Activated T-cell treated with anti-CD3 and anti-CD28 coated beads for 48 hours (primary cell): Measurements from ENCODE around the gene UPB1.

Source experiments
- DNase-seq: peaks from one replicate; pipeline ENCODE4 v3.0.0-alpha.2; 2020; ENCODE audit warnings: low read depth

UPB1 gene

DNA sequence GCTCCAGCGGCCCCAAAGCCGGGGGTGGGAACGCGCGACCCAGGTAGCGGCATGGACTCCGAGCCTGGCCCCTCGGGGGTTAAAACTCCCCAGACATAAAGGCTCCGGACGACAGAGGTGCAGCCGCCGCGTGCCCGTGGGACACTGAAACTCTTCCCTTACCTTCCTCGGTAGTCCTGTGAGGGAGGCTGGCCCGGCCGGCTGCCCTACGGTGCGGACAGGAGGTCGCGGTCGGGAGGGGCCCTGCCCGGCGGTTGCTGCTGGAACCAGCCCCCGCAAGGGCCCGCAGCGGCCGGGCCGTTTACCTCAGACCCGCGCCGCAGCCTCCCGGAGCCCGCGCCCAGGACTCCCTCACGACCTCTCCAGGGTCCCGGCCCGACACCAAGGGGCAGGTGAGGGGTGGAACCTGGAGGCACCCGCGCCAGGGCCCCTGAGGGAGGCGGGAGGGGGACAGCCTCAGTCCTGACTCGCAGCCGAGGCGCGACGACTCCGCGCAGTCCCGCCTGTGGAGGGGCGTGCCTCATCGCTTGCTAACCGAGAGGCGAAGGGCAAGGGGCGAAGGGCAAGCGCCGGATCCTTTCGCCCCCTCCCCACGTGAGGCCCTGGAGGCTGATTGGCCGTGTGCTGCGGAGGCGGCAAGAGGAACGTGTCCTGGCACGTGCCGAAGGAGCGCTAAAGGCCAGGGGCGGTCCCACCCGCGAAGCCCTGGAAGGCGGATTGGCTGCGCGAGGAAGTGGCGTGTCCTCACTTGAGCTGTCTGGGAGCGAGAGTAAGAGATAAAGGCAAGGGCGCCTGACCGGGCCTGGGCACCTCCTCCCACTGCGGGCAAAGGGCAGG lies at the start of gene UPB1:
UPB1 (plus strand) TSS at position 805 of the 837 bp plus-strand sequence. CDS start 72 bp downstream, outside the sequence.
- DNase-seq = no peak

DNA sequence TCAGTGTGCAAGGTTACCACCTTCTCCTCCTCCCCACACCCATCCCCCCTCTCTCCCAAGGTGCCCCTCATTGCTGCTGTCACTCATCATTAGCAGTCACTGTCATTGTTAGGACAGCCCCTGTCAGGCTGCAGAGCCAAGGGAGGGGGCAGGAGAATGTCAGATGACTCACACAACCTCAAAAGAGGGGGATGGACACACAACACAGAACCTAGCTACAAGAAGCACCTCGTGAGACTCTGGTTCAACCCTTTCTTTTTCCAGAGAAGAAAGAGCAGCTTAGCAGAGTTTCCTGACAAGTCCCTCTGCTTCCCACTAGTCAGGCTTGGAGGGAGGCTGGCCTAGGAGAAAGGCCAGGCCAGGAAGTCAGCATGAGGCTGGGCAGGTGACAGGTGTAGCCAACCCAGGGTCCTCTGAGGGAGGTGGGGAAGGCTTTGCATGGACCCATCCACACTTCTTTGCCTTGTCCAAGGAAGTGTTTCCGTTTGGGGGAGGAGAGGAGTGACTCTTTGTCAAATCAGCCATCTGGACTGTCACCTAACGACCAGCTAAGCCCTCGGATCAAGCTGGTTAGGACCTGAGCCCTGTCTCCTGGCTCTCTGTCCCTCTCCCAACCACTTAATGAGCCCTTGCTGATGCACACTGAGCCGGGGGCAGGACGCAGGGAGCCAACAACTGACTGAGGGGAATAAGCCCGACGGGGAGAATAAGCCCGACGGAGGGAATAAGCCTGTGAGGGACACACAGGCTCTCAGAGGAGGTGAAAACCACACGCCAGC lies 49.5 kb upstream of the UPB1 start:
- no peak for DNase-seq

DNA sequence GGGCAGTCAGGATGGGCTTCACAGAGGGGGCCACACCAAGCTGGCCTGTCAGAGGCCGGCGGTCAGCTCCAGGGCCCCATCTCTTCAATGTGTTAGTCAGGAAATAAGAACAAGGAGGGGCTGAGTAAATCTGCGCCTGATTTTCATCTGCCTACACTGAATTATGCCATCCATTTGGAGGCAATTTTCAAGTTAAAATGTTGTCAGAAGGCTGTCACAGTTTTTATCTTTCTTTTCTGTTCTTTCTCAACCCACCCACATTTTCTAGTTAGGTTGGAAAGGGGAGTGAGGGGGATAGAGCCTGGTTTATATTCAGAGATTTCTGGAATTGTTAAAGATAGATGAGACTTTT lies 48.9 kb upstream of the UPB1 start:
- no peak for DNase-seq

DNA sequence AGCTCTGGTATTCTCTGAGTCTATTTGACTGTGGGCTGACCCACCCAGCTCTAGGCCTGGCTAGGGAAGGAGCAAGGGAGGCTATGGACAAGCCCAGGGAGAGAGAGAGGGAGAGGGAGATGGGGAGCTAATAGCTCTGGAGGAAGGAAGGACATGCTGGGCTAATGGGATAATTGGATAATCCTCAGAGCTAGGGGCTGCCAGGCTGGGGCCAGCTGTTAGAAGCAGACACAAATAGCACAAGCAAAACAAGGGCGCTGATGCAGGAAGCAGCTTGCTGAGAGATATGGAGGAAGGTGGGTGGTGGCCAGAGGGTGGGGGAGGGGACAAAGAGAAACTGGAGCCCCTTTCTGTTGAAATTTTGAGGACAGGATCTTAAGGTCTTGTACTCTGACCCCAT lies 44.5 kb upstream of the UPB1 start:
- DNase-seq = no peak

DNA sequence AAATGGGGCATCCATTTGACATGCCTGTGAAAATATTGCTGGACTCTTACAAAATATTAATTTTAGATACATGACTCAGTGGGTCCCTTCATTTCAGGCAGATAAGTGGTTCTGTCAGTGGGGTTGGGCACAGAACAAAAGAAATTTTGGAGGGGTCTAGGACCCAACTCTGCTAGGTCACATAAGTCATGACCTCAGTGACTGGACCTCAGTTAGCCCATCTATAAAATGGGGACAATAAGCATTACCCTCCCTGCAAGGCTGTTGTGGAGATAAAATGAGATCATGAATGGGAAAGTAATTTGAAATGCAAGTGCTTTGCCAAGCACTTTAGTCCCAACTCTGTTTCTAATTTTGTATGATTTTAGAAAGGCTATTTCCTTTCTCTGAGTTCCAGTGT lies 44.0 kb upstream of the UPB1 start:
- DNase-seq = no peak

DNA sequence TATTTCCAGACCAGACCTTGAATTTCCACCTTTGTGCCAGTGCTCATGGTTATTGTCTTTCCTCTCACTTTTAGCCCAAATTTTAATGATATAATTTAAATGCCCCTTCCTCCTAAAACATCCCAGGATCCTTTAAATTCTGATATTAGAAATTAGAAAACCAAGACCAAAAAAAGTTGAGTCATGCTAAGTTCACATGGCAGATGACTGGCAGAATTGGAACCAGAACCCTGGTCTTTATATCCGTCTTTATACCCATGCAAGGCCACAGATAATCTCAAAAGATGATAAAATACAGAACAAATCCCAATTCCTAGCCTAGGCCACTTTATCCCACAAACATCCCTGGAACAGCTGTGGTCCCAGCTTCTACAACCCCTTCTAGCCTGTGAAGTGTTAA lies 41.3 kb upstream of the UPB1 start:
- DNase-seq = no peak

DNA sequence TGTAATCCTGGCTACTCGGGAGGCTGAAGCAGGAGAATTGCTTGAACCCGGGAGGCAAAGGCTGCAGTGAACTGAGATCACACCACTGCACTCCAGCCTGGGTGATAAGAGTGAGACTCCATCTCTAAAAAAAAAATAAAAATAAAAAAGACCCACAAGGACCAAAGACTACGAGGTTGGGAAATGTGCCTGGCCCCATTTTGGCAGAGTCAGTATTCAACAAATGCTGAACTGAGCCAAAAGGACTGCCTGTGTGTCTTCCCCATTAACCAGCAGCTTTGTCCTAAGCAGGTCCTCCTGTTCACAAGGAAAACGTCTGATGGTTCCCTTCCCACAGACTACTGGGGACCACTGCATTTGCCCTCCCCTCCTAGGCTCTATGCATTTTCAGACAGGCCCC lies 40.1 kb upstream of the UPB1 start:
- DNase-seq = no peak

DNA sequence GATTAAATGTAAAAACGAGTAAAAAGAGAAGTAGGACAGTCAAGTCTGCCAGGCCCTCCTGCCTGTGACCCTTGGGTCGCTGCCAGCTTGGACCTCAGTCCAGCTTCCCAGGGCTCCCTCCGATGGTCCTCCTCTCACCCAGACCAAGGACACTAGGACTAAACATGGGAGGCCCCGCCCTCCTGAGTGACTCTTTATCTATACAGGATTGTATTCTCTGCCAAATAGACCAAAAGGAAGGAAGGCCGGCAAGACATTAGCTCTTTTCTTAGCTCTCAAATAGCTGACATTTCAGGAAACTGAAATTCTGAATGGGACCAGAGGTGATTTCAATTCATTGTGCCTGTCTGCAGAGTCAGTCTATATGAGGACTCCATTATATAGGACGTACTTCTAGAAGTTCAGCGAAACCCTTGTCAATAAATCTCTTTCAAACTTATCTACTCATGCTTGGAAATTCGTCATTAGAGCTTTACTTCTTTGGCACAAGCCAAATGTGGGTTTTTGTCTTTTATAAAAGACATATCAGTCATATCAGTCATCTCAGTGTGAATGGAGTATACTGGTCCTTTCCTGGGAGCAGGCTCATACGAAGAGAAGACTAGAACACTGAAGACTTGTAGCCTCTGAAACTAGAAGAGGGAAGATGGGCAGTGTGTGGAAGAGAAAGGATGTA lies 39.2 kb upstream of the UPB1 start:
- DNase-seq = no peak

DNA sequence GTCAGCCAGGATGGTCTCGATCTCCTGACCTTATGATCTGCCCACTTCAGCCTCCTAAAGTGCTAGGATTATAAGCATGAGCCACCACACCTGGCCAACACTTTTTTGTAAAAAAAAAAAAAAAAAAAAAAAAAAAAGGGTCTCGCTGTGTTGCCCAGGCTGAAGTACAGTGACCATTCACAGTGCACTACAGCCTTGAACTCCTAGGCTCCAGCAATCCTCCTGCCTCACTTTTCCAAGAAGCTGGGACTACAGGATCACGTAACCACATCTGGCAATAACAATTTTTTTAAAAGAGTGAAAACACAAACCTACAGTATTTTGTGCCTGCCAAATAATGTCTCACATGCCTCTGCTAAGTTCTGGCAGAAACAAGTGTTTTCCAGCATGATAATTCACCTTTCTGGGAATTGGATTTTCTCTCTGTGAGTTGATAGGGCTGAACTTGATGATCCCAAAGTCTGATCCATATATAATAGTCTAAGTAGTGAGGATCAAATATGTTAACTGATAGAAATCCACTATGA lies 37.2 kb upstream of the UPB1 start:
- DNase-seq = no peak

DNA sequence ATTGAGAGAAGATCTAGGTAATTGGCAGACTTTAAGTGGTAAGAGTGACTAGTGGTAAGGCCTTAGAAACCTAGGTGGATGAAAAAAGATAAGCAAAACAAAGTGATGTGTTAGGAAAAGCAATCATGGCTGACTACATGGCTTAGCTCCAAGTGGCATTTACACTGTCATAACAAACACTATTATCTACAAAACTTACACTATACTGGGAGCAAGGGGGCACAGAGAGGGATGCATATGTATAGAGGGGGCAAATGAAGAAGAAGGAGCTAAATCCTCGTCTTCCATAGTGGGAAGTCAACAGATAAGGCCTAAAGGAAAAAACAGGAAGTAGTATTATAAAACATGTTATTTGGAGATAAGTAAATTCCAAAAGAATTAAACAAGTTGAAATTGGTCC lies 35.2 kb upstream of the UPB1 start:
- DNase-seq = no peak

DNA sequence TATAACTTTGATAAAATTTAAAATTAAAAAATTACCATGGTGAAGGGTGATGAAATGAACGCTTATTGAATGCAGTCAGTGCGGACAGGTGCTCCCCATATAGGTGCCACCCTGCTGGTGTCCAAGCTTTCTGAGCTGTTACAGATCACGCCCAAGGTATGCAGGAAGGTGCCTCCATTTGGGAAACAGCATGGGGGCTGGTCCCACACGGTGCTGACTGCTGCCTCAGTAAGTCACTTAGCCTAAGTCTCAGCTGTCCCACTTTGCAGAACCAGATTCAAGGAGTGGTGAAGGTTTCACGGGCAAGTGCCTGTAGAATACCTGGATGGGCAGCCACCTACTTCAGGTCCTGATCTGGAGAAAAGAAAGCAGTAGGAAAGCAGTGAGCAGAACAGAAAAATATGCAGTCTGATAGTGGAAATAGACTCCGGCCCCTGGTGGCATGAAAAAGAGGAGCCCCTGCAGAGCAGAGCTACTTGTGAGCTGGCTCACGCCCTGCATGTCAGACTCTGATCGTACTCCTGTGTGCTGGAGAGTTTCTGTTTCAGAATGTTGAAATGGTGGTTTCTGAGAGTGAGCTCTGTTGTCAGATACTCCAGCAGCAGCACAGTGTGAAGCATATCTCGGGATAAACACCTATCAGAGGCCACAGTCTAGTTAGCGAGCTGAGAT lies 34.6 kb upstream of the UPB1 start:
- peak; percentile 25 for DNase-seq

DNA sequence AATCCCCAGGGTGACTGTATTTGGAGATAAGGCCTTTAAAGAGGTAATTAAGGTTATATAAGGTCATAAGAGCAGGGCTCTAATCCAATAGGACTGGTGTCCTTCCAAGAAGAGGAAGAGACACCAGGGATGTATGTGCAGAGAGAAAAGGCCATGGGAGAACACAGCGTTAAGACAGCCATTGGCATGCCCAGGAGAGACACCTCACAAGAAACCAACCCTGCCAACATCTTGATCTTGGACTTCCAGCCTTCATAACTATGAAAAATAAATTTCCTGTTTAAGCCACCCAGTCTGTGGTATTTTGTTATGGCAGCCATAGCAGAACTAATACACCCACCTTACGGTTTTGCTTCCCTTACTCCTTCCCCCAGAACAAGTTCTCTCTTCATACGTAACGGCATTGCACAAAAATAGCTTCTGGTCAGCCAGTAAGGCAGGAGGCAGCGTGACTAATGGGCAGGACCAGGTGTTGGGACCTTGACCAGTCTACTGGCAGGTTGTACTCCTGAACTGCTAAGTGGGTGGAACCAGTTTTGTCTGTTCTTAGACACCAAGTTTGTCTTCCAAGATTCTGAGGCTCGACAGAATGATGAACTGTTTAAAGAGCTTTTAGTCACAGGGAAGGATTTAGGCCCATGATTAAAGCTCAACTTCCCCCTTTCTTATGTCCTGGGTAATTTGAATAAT lies 31.9 kb upstream of the UPB1 start:
- no peak for DNase-seq

DNA sequence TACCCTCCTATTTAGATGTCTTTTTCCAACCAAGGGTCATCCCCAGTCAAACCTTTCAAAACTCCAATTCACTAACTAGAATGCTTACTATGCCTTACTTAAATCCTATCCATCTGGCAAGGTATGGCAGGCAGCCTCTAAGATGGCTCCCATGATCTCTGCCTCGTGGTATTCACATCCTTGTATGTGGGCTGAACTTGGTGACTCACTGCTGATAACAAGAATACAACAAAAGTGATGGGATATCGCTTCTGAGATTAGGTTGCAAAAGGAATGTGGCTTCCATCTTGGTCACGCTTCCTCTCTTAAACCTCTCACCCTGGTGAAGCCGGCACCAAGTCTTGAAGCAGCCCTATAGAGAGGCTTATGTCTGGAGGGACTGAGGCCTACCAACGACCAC lies 29.6 kb upstream of the UPB1 start:
- no peak for DNase-seq

DNA sequence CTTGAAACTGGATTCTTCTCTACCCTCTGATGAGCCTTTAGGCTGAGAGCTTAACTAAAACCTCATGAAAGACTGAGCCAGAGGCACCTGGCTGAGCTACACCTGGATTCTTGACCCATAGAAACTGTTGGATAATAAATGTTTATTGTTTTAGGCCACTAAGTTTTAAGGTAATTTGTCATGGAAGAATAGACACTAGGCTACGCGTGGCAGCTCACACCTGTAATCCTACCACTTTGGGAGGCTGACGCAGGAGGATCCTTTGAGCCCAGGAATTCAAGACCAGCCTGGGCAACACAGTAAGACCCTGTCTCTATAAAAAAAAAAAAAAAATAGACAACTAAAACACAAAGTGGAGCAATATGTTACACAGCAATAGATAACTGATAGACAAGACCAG lies 29.2 kb upstream of the UPB1 start:
- DNase-seq = no peak

DNA sequence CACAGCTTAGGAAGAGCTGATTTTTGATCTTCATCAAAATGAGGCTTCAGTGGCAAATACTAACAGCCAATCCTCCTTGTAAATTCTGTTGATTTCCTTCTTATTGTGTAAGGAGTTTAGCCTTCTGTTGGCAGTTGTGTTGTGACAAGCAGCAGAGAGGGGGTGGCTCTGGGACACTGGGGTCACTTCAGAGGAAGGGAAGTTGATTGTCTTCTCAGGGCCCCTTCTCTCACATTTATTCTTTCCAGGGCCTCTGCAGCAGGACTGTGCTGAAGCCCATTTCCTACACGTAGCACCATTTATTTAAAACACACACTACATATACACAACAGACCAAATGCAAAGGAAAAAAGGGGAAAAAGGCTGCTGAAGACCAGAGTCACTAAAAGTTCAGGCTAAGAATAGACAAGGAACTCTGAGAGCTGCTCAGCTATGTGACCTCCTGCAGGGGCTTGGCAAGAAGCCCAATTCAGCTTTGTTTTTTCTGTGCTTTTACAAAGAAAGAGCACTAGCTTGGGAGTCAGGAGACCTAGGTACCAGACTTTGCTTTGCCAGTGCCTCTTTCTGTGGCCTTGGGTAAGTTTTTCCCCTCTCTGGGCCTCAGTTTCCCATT lies 28.3 kb upstream of the UPB1 start:
- DNase-seq = no peak

DNA sequence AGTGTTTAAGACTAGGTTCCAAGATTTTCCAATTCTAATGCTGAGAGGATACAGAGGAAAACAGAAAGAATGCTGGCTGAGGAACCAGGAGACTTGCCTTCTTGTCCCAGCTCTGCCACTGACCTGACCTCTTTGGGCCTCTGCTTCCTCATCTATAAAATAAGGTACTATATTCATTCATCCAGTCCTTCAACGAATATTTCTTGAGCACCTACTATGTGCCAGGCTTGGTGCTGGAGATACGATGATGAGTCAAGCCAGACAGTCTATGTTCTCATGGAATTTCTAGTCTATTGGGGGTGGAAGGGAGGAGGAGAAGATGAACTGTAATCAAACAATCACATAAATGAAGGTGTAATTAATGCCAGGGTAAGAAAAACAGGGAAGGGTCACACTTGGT lies 27.8 kb upstream of the UPB1 start:
- DNase-seq = no peak

DNA sequence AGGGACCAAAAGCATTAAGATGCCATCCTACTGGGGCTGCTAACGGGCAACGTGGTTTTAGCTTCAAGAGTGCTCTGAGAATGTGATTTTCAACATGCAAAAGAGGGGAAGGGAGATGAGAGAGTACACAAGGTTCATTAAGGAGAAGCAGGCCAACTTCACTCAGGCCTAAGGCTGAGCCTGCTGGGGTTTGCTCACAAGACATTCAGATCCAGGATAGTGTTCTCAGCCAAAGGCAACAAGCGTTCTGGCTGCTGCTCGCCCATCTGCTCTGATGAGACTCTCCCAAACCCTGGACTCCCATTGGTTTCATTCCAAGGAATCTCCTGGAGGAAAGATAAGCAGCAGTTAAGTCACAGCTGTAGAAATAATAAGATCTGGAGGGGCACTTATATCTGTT lies 23.6 kb upstream of the UPB1 start:
- no peak for DNase-seq

DNA sequence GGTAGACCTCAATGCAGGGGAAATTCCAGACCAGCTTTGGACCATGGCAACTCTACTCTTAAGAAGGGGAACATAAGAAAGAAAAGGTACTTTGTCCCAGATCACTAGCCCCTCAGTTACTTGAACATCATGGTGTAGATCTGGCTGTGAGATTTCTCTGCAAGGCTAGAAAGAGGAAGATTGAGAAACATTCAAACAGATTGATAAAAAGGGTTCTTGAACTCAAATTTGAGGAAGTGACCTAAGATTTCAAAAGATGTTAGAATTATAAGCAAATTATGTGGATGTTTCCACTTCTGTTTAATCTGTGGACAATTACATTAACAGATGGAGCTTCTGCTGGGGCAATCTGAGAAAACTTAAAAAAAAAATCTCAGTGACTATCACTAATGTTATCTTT lies 21.8 kb upstream of the UPB1 start:
- no peak for DNase-seq

DNA sequence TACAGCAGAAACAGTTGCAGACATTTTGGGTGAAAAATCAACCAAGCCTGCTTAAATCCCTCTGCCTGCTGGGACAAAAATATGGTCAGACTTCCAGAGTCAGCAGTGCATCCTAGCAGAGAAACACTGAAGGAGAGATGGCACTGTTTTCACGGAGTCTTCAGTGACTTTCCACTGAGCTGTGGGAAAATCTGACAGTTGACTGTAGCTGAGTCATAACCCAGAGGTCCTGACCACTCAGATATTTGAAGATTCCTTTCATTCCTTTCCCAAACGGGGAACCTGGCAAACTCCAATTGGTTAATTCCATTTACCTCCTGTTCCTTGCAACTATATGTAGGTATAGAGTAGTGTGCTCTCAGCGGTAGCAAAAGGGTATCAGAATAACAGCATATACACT lies 20.9 kb upstream of the UPB1 start:
- DNase-seq = no peak

DNA sequence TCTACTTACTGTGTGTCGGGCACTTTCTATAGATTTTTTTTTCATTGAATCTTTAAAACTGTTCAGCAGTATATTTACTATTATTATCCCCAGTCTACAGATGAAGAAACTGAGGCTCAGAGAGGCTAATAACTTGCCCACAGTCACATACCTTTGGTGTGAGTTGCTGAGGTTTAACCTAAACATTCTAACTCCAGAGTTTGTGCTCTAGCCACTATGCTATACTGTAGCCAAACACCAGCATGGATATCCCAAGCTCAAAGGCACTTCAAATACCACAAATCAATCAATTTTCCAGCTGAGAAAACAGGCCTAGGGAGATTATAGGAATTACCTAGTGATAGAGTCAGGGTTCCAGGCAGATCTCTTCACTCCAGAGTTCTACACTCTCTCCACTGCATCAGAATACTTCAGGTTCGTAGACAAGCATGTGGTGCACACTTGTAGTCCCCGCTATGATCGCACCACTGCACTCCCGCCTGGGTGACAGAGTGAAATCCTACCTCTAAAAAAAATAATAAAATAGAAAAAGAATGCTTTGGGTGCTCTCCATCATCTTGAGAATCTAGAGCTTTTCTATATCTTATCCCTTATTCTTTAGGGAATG lies 20.4 kb upstream of the UPB1 start:
- no peak for DNase-seq

DNA sequence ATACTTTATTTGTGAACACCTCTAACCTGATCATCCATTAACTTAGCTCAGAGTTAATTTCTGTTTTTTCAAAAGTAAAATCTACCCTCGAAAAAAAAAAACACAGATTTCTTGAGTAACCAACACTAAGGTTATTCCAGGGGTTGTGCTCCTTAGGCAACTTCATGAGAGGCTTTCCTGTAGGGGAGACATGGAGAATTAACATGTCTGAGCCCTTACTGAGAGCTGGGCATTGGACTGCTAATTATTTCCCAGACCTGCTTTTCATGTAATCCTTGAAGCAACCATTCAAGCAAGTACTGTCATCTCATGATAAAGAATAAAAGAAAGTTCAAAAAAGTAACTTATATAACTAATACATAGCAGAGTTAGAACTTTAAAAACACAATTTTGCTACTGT lies 13.5 kb upstream of the UPB1 start:
- no peak for DNase-seq
